Gastroesophageal sphincter (tissue), 4 donors: ENCODE results near the gene DNAJC6. TPM values are rescaled to one million over a fixed set of nuclear protein-coding genes. Genes with fewer than 3 reads are reported as not detected.

ENCODE experiments used
- ATAC-seq: fragments of 150-250 bp; one replicate; pipeline ENCODE4 v1.9.1; 2016; ENCODE audit warnings: mild to moderate bottlenecking, moderate library complexity
- H3K27ac ChIP-seq, 4 donors: fragments of 200-600 bp; sonication (generic) in 3 of 4; 1 replicate in 3 of 4; 2 replicates in 1 of 4; pipeline ENCODE4 v1.5.1; 2016 to 2019
- H3K27me3 ChIP-seq: fragments of 200-600 bp; sonication (generic); one replicate; pipeline ENCODE4 v1.5.1; 2019
- H3K36me3 ChIP-seq, 2 donors: fragments of 200-600 bp; sonication (generic); one replicate each; pipeline ENCODE4 v1.5.1; 2019; ENCODE audit warnings: control low read depth in 1 of 2
- H3K4me1 ChIP-seq, 3 donors: fragments of 200-600 bp; sonication (generic); 1 replicate in 2 of 3; 2 replicates in 1 of 3; pipeline ENCODE4 v1.5.1; 2016 to 2019; ENCODE audit warnings: control low read depth in 2 of 3
- H3K4me3 ChIP-seq, 2 donors: fragments of 200-600 bp; sonication (generic); one replicate each; pipeline ENCODE4 v1.5.1; 2019; ENCODE audit warnings: mild to moderate bottlenecking in 1 of 2, moderate library complexity in 1 of 2
- H3K9me3 ChIP-seq, 3 donors: fragments of 200-600 bp; sonication (generic); one replicate each; pipeline ENCODE4 v1.5.1; 2017 to 2019; ENCODE audit warnings: control low read depth in 2 of 3
- CTCF ChIP-seq, 4 experiments: fragments of 200-600 bp in 2 of 4; fragments of 450-650 bp in 2 of 4; sonication (generic) in 1 of 4; IDR thresholded peaks; one replicate each; pipeline ENCODE4 v1.5.1; 2017 to 2019; ENCODE audit warnings: antibody characterized with exemption in 4 of 4, mild to moderate bottlenecking in 2 of 4, moderate library complexity in 2 of 4
- EP300 ChIP-seq: sonication (generic); formaldehyde crosslinking; IDR thresholded peaks from one replicate; pipeline ENCODE4 v1.6.1; 2017; ENCODE audit warnings: antibody characterized with exemption, mild to moderate bottlenecking
- POLR2A ChIP-seq, 2 donors: fragments of 450-650 bp; IDR thresholded peaks; one replicate each; pipeline ENCODE4 v1.6.1; 2017; ENCODE audit warnings: antibody characterized with exemption in 2 of 2, mild to moderate bottlenecking in 2 of 2, moderate library complexity in 1 of 2
- POLR2AphosphoS5 ChIP-seq: sonication (generic); formaldehyde crosslinking; IDR thresholded peaks from one replicate; pipeline ENCODE4 v1.6.1; 2017; ENCODE audit warnings: antibody characterized with exemption
- WGBS, 2 donors: methylation state at CpG; one replicate each; pipeline ENCODE4 v1.1.5; 2018; ENCODE audit warnings: low coverage in 1 of 2; 5-methylcytosine and 5-hydroxymethylcytosine counted together
- total RNA-seq, 4 donors: library from RNA; depleted of rRNA; stranded (reverse); fragments of >200 nt; gene quantifications; one replicate each; pipeline ENCODE4 v1.1.0, GENCODE V29; 2016

Gene DNAJC6
- total RNA-seq, 4 donors from 2014 or later = 2.0 to 5.3 (median 3.2) TPM

- Histone ChIP-seq H3K27ac (no peak overlapping the region), H3K27me3 (no peaks in the 10 kb centered on the region), H3K36me3 (no peaks in the 10 kb centered on the region), H3K4me1 (no peaks in the 10 kb centered on the region), H3K9me3 (no peaks in the 10 kb centered on the region), H3K4me3 (no peak overlapping the region)
- ATAC-seq = no peak
- 83% methylated on average over 2 of the region's 2 CpGs; no CpG with 5 or more reads in 1 of the 2 donors for WGBS, 2 donors
- TF ChIP-seq POLR2AphosphoS5 = no peak
- no peak for TF ChIP-seq CTCF (IDR thresholded peaks at IDR 0.05)
These were observed 36.8 kb downstream of the DNAJC6 start for GRCh38 chr1:65346190-65346589.

- TF ChIP-seq POLR2AphosphoS5 (no peak), EP300 (no peak), CTCF (IDR thresholded peaks at IDR 0.05) (no peak), POLR2A (IDR thresholded peaks at IDR 0.05) (no peak)
- H3K36me3 ChIP-seq = no peaks in the 10 kb centered on the region
- no peak for ATAC-seq
- H3K27ac ChIP-seq = no peak overlapping the region
- 78 to 93% methylated on average over 1 to 2 of the region's 7 CpGs for WGBS, 2 donors
- H3K27me3 ChIP-seq = no peaks in the 10 kb centered on the region
- H3K9me3 ChIP-seq = no peaks in the 10 kb centered on the region
- H3K4me3 ChIP-seq = no peak overlapping the region
- H3K4me1 ChIP-seq = no peaks in the 10 kb centered on the region
These were observed 45.8 kb downstream of the DNAJC6 start for GRCh38 chr1:65355031-65355712.

GRCh38 chr1:65357291-65357960, 48.1 kb downstream of the DNAJC6 start:
- ATAC-seq = no peak

GRCh38 chr1:65359888-65360287, 50.5 kb downstream of the DNAJC6 start:
- ATAC-seq = no peak
- WGBS, 2 donors = 56 to 84% methylated on average over 3 of the region's 3 CpGs

More at GRCh38 chr1:65357291-65357960, 48.1 kb downstream of the DNAJC6 start:
- no peaks in the 10 kb centered on the region for H3K4me1 ChIP-seq
- H3K36me3 ChIP-seq = no peaks in the 10 kb centered on the region
- no peaks in the 10 kb centered on the region for H3K27me3 ChIP-seq
- WGBS, 2 donors = 83 to 93% methylated on average over 5 to 6 of the region's 6 CpGs
- TF ChIP-seq EP300 (no peak), POLR2AphosphoS5 (no peak), POLR2A (IDR thresholded peaks at IDR 0.05) (no peak), CTCF (IDR thresholded peaks at IDR 0.05) (no peak)
- no peak overlapping the region for H3K4me3 ChIP-seq
- no peak overlapping the region for H3K27ac ChIP-seq
- no peaks in the 10 kb centered on the region for H3K9me3 ChIP-seq

More at GRCh38 chr1:65359888-65360287, 50.5 kb downstream of the DNAJC6 start:
- Histone ChIP-seq H3K4me3 (no peak overlapping the region), H3K27ac (no peak overlapping the region), H3K27me3 (no peaks in the 10 kb centered on the region), H3K36me3 (no peaks in the 10 kb centered on the region), H3K9me3 (no peaks in the 10 kb centered on the region), H3K4me1 (no peaks in the 10 kb centered on the region)
- no peak for TF ChIP-seq CTCF (IDR thresholded peaks at IDR 0.05)
- no peak for TF ChIP-seq EP300
- TF ChIP-seq POLR2A (IDR thresholded peaks at IDR 0.05) = no peak
- no peak for TF ChIP-seq POLR2AphosphoS5
